Measurements from ENCODE around the gene FOXC1. TPM values are rescaled to one million over a fixed set of nuclear protein-coding genes. Genes with fewer than 3 reads are reported as not detected.

Gene FOXC1
- total and polyA plus RNA-seq, 2 of the 13 experiments (the other 11 are each of a cell fraction or from before 2014, with no cell fraction given) = 0.44 to 0.55 TPM

GRCh38 chr6:1596088-1596852, 13.4 kb upstream of the FOXC1 start (continued):
- TF ChIP-seq KAT2B (IDR thresholded peaks at IDR 0.05; ENCODE audit: borderline replicate concordance, low read depth, low read length) (no peak), RELA (CRISPR knock-in tag; IDR thresholded peaks at IDR 0.05) (0 out of 2 replicates have a peak, but pooled peaks have one; percentile 33), HOMEZ (CRISPR knock-in tag; IDR thresholded peaks at IDR 0.05; ENCODE audit: low read depth) (no peak), ERF (CRISPR knock-in tag; IDR thresholded peaks at IDR 0.05) (0 out of 2 replicates have a peak, but pooled peaks have one; percentile 57), ZNF770 (CRISPR knock-in tag; IDR thresholded peaks at IDR 0.05) (no peak), ZFP36L1 (CRISPR knock-in tag; IDR thresholded peaks at IDR 0.05) (peak; percentile 64; the same call in 1 of the 2 replicates), KDM4B (CRISPR knock-in tag; IDR thresholded peaks at IDR 0.05) (no peak), ATM (IDR thresholded peaks at IDR 0.05; ENCODE audit: borderline replicate concordance) (no peak), HNF1B (CRISPR knock-in tag; IDR thresholded peaks at IDR 0.05) (peak; percentile 57; the same call in 1 of the 2 replicates), ZNF451 (CRISPR knock-in tag; IDR thresholded peaks at IDR 0.05) (no peak), TFDP1 (CRISPR knock-in tag; IDR thresholded peaks at IDR 0.05; ENCODE audit: borderline replicate concordance) (peak; percentile 27; the same call in 1 of the 2 replicates), IRF1 (CRISPR knock-in tag; IDR thresholded peaks at IDR 0.05; ENCODE audit: low read depth) (0 out of 2 replicates have a peak, but pooled peaks have one; percentile 71), STAG1 (CRISPR knock-in tag; IDR thresholded peaks at IDR 0.05) (peak; percentile 99), ZNF280B (CRISPR knock-in tag; IDR thresholded peaks at IDR 0.05; ENCODE audit: borderline replicate concordance) (0 out of 2 replicates have a peak, but pooled peaks have one; percentile 28), SALL1 (CRISPR knock-in tag; IDR thresholded peaks at IDR 0.05) (peak; percentile 68; the same call in 1 of the 2 replicates)
- TF ChIP-seq, protein P1, sequence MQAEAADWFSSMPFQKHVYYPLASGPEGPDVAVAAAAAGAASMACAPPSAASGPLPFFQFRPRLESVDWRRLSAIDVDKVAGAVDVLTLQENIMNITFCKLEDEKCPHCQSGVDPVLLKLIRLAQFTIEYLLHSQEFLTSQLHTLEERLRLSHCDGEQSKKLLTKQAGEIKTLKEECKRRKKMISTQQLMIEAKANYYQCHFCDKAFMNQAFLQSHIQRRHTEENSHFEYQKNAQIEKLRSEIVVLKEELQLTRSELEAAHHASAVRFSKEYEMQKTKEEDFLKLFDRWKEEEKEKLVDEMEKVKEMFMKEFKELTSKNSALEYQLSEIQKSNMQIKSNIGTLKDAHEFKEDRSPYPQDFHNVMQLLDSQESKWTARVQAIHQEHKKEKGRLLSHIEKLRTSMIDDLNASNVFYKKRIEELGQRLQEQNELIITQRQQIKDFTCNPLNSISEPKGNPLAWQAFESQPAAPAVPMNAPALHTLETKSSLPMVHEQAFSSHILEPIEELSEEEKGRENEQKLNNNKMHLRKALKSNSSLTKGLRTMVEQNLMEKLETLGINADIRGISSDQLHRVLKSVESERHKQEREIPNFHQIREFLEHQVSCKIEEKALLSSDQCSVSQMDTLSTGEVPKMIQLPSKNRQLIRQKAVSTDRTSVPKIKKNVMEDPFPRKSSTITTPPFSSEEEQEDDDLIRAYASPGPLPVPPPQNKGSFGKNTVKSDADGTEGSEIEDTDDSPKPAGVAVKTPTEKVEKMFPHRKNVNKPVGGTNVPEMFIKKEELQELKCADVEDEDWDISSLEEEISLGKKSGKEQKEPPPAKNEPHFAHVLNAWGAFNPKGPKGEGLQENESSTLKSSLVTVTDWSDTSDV (CRISPR knock-in tag; IDR thresholded peaks at IDR 0.05) = peak; percentile 76; the same call in 1 of the 2 replicates

Measured in HepG2 (cell line).